ENCODE data around the gene FYN.

Gene FYN

DNA sequence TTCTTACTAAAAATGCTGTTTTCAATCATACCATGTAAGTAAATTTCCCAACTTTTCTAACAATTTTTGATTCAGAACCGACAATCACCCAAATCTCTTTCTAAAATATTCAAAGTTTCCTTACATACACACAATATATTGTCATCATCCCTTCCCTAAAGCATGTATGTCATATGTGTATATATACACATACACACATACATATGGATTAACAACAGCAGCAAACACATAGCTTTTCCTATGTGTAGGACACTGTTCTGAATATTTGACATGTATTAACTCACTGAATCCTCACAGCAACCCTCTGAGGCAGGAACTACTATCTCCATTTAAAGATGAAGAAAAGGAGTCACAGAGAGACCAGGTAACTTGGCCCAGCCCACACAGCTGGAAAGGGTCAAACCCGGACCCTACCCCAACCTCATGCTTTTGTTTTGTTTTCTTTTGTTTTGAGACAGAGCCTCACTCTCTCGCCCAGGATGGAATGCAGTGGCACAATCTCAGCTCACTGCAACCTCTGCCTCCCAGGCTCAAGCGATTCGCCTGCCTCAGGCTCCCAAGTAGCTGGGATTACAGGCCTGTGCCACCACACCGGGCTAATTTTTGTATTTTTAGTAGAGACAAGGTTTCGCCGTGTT lies 7.2 kb downstream of the FYN start:
- H3K27ac ChIP-seq (ENCODE audit: low read depth, low read length, severe bottlenecking) = no peak overlapping the region
- no peak overlapping the region for H3K4me3 ChIP-seq (ENCODE audit: extremely low read depth, insufficient read depth, low read length, poor library complexity, severe bottlenecking)
- no peaks in the 10 kb centered on the region for H3K9me3 ChIP-seq (ENCODE audit: control insufficient read depth, low read length)
- WGBS, 2 experiments (ENCODE audit: insufficient coverage in 2 of 2) = 70 to 76% methylated on average over 6 to 7 of the region's 8 CpGs
- H3K4me1 ChIP-seq (ENCODE audit: control insufficient read depth, insufficient read depth, low read length, poor library complexity, severe bottlenecking) = peaks cover 31% of the 10 kb centered on the region
- peaks cover 33% of the 10 kb centered on the region for H3K36me3 ChIP-seq (ENCODE audit: control insufficient read depth, insufficient read depth, low read length)

DNA sequence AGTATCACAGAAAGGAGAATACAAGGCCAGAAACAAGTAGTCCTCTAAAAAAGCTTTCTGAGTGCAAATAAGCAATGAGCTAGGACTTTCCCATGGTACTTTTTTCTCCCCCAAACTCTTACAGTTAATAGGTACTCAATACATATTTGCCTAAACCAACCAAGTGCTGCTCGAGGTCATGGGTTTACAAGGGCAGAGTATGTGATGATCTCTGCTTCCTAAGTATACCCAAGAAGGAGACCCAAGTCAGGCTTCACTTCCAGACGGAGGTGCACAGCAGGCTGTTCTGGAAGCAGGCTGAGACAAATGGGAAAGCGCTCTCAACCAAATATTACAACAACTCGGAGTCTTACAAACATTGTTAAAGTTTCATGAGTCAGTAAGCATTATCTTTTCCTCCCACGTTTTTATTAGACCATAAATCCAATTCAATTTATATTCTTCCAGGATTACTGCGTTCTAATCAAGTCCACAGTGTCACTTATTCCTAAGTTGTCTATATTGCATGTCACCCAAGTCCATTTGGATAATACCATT lies 8.1 kb downstream of the FYN start:
- 81 to 91% methylated on average over 5 of the region's 6 CpGs for WGBS, 2 experiments (ENCODE audit: insufficient coverage in 2 of 2)
- Histone ChIP-seq H3K27ac (ENCODE audit: low read depth, low read length, severe bottlenecking) (no peak overlapping the region), H3K36me3 (ENCODE audit: control insufficient read depth, insufficient read depth, low read length) (peaks cover 33% of the 10 kb centered on the region), H3K9me3 (ENCODE audit: control insufficient read depth, low read length) (no peaks in the 10 kb centered on the region), H3K4me3 (ENCODE audit: extremely low read depth, insufficient read depth, low read length, poor library complexity, severe bottlenecking) (no peak overlapping the region), H3K4me1 (ENCODE audit: control insufficient read depth, insufficient read depth, low read length, poor library complexity, severe bottlenecking) (peaks cover 30% of the 10 kb centered on the region)

DNA sequence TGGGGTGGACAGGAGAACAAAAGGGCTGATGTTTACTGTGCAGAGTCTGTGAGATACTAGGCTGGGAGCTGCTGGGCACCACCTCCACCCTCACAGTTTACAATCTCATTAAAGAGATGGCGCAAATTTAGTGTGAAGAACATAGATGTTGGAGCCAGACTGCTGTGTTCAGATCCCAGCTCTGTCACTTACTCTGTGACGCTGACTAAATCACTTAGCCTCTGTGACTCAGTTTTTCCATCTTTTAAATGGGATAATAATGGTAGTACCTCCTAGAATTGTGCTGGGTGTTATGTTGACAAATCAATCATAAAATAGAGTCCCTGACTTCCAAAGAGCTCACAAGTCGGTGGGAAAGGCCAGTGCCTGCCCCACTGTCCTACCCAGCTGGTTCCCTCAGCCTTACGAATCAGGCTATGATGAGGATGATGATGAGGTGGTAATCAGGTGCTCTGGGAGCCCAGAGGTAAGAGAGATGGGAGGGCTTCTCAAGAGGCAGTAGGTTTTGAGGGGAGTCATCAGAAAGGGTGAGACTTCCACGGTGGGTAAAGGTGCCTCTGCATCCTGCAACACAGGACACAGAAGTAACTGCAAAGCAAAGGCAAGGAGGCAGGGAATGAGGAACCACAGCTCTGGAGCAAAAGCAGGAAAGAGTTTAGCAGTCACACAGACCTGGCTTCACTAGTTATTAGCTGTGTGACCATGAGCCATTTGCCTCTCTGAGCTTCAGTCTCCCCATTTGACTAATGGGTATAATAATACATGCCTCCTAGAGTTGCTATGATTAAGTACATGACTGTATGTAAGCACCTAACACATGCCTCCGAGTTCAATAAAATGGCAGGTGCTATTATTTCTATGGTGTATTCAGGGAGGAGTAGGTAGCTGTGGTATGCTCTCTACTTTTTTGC lies 8.9 kb downstream of the FYN start:
- H3K4me1 ChIP-seq (ENCODE audit: control insufficient read depth, insufficient read depth, low read length, poor library complexity, severe bottlenecking) = peaks cover 30% of the 10 kb centered on the region
- H3K4me3 ChIP-seq (ENCODE audit: extremely low read depth, insufficient read depth, low read length, poor library complexity, severe bottlenecking) = no peak overlapping the region
- H3K36me3 ChIP-seq (ENCODE audit: control insufficient read depth, insufficient read depth, low read length) = peaks cover 28% of the 10 kb centered on the region
- WGBS, 2 experiments (ENCODE audit: insufficient coverage in 2 of 2) = 93 to 100% methylated on average over 2 to 3 of the region's 6 CpGs
- H3K9me3 ChIP-seq (ENCODE audit: control insufficient read depth, low read length) = no peaks in the 10 kb centered on the region
- H3K27ac ChIP-seq (ENCODE audit: low read depth, low read length, severe bottlenecking) = no peak overlapping the region

DNA sequence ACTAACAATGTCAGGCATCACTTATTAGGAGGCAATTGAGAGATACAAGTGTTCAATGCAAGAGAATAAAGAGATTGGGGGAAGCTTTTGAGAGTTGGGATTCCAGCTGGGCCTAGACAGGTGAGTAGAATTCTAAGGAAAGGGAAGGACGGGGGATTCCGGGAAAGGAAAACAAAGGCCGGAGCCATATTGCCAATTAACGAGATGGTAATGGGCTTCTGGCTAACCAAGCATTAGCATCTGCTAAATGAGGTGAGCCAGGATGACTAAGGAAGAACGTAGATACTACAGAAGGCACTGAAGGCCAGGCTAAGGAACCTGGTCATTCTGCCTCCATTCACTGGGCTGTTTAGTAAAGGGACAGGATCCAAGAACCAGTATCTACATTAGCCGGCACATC lies 10.5 kb downstream of the FYN start:
- Histone ChIP-seq H3K9me3 (ENCODE audit: control insufficient read depth, low read length) (no peaks in the 10 kb centered on the region), H3K36me3 (ENCODE audit: control insufficient read depth, insufficient read depth, low read length) (peaks cover 26% of the 10 kb centered on the region), H3K27ac (ENCODE audit: low read depth, low read length, severe bottlenecking) (no peak overlapping the region), H3K4me1 (ENCODE audit: control insufficient read depth, insufficient read depth, low read length, poor library complexity, severe bottlenecking) (peaks cover 27% of the 10 kb centered on the region), H3K4me3 (ENCODE audit: extremely low read depth, insufficient read depth, low read length, poor library complexity, severe bottlenecking) (no peak overlapping the region)
- WGBS, 2 experiments (ENCODE audit: insufficient coverage in 2 of 2) = 87 to 88% methylated on average over 5 to 6 of the region's 6 CpGs

DNA sequence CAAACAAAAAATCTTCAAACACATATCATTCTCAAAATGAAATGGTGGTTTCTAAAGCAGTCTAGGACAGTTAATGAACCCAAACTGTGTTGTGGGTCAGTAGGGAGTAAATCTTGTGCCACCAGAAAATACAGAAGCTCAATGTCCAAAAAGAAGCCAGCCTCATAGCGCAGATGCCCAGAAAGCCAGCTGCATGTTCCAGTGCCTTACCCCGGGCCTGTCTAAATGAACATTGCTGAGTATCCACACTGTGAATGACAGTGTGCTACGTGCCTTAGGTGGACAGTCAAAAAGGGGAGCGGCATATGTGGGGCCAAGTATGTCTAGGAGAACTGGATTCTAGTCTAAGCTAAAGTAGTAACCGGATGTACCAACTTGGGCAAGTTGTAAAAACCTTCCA lies 10.9 kb downstream of the FYN start:
- WGBS, 2 experiments (ENCODE audit: insufficient coverage in 2 of 2) = 95 to 100% methylated on average over 2 to 5 of the region's 5 CpGs
- Histone ChIP-seq H3K4me1 (ENCODE audit: control insufficient read depth, insufficient read depth, low read length, poor library complexity, severe bottlenecking) (peaks cover 24% of the 10 kb centered on the region), H3K9me3 (ENCODE audit: control insufficient read depth, low read length) (no peaks in the 10 kb centered on the region), H3K4me3 (ENCODE audit: extremely low read depth, insufficient read depth, low read length, poor library complexity, severe bottlenecking) (no peak overlapping the region), H3K36me3 (ENCODE audit: control insufficient read depth, insufficient read depth, low read length) (peaks cover 26% of the 10 kb centered on the region), H3K27ac (ENCODE audit: low read depth, low read length, severe bottlenecking) (no peak overlapping the region)

DNA sequence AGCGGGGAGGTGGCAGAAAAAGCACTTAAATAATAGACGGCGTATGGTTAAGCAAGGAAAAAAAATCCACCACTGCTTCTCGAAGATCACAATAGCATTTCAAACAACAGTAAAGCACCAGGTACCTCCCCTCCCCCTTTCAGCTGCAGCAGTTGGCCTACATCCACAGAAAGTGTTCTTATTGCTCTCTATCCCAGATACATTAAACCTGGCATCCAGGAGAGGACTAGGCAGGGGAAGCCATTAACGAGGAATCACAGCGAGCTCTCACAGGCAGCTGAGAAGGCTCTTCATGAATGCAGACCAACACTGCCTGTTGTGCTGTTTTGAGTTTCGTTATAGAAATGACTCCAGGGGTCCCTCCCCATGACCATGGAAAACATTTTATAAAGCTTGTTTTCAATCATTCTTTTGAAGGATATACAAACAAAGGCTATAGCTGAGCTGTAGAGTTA lies 11.8 kb downstream of the FYN start:
- H3K4me1 ChIP-seq (ENCODE audit: control insufficient read depth, insufficient read depth, low read length, poor library complexity, severe bottlenecking) = peaks cover 21% of the 10 kb centered on the region
- H3K9me3 ChIP-seq (ENCODE audit: control insufficient read depth, low read length) = no peaks in the 10 kb centered on the region
- WGBS, 2 experiments (ENCODE audit: insufficient coverage in 2 of 2) = 89 to 92% methylated on average over 5 to 6 of the region's 7 CpGs
- no peak overlapping the region for H3K27ac ChIP-seq (ENCODE audit: low read depth, low read length, severe bottlenecking)
- no peak overlapping the region for H3K4me3 ChIP-seq (ENCODE audit: extremely low read depth, insufficient read depth, low read length, poor library complexity, severe bottlenecking)
- peaks cover 26% of the 10 kb centered on the region for H3K36me3 ChIP-seq (ENCODE audit: control insufficient read depth, insufficient read depth, low read length)

DNA sequence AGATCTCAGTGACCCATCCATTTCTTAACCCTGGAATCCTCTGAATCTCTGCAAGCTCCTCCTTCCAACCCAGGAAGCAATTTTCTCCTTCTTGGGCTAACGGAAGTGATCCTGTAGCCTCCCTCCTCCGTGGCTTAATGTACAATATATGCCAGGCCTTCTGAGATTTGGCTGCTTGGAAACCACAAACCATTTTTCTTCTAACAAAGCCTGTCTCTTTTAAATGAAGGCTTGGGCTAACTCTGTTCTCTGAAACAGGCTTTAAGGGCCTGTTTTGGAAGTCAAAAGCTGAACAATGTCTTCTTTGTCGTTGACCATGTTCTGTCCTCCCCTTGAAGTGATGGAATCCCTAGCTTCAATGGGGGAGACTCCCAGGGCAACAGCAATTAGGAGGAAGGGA lies 14.9 kb downstream of the FYN start:
- H3K27ac ChIP-seq (ENCODE audit: low read depth, low read length, severe bottlenecking) = peak overlapping the region; percentile 61
- H3K4me3 ChIP-seq (ENCODE audit: extremely low read depth, insufficient read depth, low read length, poor library complexity, severe bottlenecking) = no peak overlapping the region
- H3K9me3 ChIP-seq (ENCODE audit: control insufficient read depth, low read length) = no peaks in the 10 kb centered on the region
- H3K4me1 ChIP-seq (ENCODE audit: control insufficient read depth, insufficient read depth, low read length, poor library complexity, severe bottlenecking) = peaks cover 17% of the 10 kb centered on the region
- H3K36me3 ChIP-seq (ENCODE audit: control insufficient read depth, insufficient read depth, low read length) = peaks cover 16% of the 10 kb centered on the region
- WGBS, 2 experiments (ENCODE audit: insufficient coverage in 2 of 2) = 63 to 89% methylated on average over 2 to 3 of the region's 3 CpGs

DNA sequence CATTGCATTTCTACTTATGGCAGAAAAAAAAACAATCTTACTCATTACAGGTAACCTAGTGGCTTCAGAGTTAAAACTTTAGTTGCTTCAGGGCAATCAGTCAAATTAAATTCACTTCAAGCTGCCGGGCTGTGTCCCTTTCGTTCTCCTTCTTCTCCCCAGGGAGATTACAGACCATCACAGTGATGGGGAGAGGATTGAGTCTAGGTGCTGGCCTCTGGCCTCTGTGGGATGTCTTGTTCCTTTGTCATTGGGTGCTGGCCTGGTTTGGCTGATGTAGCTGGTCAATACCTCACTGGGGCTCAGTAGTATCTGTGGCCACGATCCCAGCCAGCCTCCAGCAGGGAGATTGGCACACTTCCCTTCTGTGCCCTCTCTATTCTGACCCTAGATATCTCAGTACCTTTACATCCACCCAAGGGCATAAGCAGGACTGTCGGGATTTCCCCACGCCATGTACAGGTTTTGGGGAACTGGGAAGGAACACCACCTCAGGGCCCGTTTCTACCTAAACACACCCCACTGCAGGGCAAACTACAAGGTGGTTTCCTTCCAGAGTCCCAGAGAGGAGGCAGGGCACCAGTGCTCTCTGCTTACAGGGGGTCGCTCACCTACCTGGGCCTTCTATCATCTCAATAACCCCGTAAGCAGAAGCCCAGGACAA lies 15.4 kb downstream of the FYN start:
- no peaks in the 10 kb centered on the region for H3K9me3 ChIP-seq (ENCODE audit: control insufficient read depth, low read length)
- H3K4me1 ChIP-seq (ENCODE audit: control insufficient read depth, insufficient read depth, low read length, poor library complexity, severe bottlenecking) = peaks cover 15% of the 10 kb centered on the region
- peak overlapping the region; percentile 61 for H3K27ac ChIP-seq (ENCODE audit: low read depth, low read length, severe bottlenecking)
- WGBS, 2 experiments (ENCODE audit: insufficient coverage in 2 of 2) = 90 to 97% methylated on average over 3 to 4 of the region's 8 CpGs
- H3K4me3 ChIP-seq (ENCODE audit: extremely low read depth, insufficient read depth, low read length, poor library complexity, severe bottlenecking) = no peak overlapping the region
- H3K36me3 ChIP-seq (ENCODE audit: control insufficient read depth, insufficient read depth, low read length) = peaks cover 18% of the 10 kb centered on the region

DNA sequence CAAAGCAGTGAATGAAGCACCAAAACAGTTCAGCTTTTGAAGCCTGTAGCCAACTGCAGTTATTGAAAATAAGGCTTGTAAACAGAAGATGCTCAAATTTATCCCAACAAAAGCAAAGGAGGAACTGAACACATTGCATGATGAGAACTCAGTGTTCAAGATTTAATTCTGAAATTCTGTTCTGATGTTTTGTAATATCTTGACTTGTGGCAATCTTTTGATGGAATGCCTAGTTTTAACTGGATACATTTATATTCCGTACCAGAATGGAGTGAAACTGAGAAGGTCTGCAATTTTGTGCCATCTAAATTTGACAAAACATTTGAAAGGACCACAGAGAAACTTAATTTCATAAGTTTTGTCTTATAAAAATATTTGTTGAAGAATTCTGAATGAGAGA lies 17.5 kb downstream of the FYN start:
- Histone ChIP-seq H3K4me3 (ENCODE audit: extremely low read depth, insufficient read depth, low read length, poor library complexity, severe bottlenecking) (no peak overlapping the region), H3K27ac (ENCODE audit: low read depth, low read length, severe bottlenecking) (no peak overlapping the region), H3K4me1 (ENCODE audit: control insufficient read depth, insufficient read depth, low read length, poor library complexity, severe bottlenecking) (peaks cover 22% of the 10 kb centered on the region), H3K9me3 (ENCODE audit: control insufficient read depth, low read length) (no peaks in the 10 kb centered on the region), H3K36me3 (ENCODE audit: control insufficient read depth, insufficient read depth, low read length) (peaks cover 16% of the 10 kb centered on the region)
- WGBS, 2 experiments (ENCODE audit: insufficient coverage in 2 of 2) = no CpG with 5 or more reads among the region's 1 CpG

DNA sequence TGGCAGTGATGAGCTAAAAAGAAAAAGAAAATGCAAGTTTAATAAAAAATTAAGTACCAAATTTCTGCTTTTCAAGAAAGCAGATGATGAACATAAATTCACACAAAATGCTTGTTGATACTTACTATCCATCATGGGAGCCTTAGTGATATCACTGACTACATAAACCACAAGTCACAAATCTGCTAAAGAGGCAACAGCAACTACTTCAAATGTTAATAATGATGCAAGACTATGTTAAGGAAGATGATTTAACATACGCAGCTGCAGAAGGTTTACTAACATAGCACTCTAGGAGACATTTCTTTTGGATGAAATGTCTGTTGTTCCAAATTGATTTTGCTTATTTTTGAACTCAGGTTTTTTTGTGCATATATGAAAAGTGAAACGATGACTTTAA lies 18.6 kb downstream of the FYN start:
- Histone ChIP-seq H3K9me3 (ENCODE audit: control insufficient read depth, low read length) (no peaks in the 10 kb centered on the region), H3K36me3 (ENCODE audit: control insufficient read depth, insufficient read depth, low read length) (peaks cover 16% of the 10 kb centered on the region), H3K4me3 (ENCODE audit: extremely low read depth, insufficient read depth, low read length, poor library complexity, severe bottlenecking) (no peak overlapping the region), H3K4me1 (ENCODE audit: control insufficient read depth, insufficient read depth, low read length, poor library complexity, severe bottlenecking) (peaks cover 14% of the 10 kb centered on the region), H3K27ac (ENCODE audit: low read depth, low read length, severe bottlenecking) (no peak overlapping the region)
- 75 to 100% methylated on average over 1 of the region's 2 CpGs for WGBS, 2 experiments (ENCODE audit: insufficient coverage in 2 of 2)
